HG02884 (cell line): ENCODE results near the gene FERMT3.
"Not testable (repeated sequence)": the region's sequence is repeated elsewhere in the genome, so short reads cannot be mapped to it uniquely, and the experiment has no call there.

ENCODE experiments used
- ATAC-seq: cut with Tn5 transposase; IDR thresholded peaks from one replicate; pipeline ENCODE4 v1.9.1; 2021; ENCODE audit warnings: mild to moderate bottlenecking, moderate library complexity; ENCODE audit not compliant: unreplicated experiment

The FERMT3 gene

GRCh38 chr11:64206457-64207255, at the start of gene FERMT3:
FERMT3 (plus strand) TSS chr11:64206721; CDS start chr11:64207365, 644 bp downstream.
- no peak for ATAC-seq

GRCh38 chr11:64157631-64158394, 48.7 kb upstream of the FERMT3 start:
- no peak for ATAC-seq

GRCh38 chr11:64161037-64161436, 45.5 kb upstream of the FERMT3 start:
- no peak for ATAC-seq

- not testable (repeated sequence) for ATAC-seq
These were observed 43.8 kb upstream of the FERMT3 start for GRCh38 chr11:64162769-64163168.

GRCh38 chr11:64163951-64164350, 42.6 kb upstream of the FERMT3 start:
- ATAC-seq = no peak

- no peak for ATAC-seq
These were observed 41.9 kb upstream of the FERMT3 start for GRCh38 chr11:64164392-64165312.

GRCh38 chr11:64165481-64165841, 41.1 kb upstream of the FERMT3 start:
- ATAC-seq = no peak

- peak; percentile 69 for ATAC-seq
These were observed 40.5 kb upstream of the FERMT3 start, which contains the start of gene MACROD1 for GRCh38 chr11:64165842-64166635. MACROD1 (minus strand) TSS chr11:64166113; CDS start chr11:64165994, 119 bp downstream.

- no peak for ATAC-seq
These were observed 36.1 kb upstream of the FERMT3 start for GRCh38 chr11:64170419-64170818.

GRCh38 chr11:64173616-64174355, 32.7 kb upstream of the FERMT3 start:
- no peak for ATAC-seq

- no peak for ATAC-seq
These were observed 29.8 kb upstream of the FERMT3 start for GRCh38 chr11:64176751-64177150.

- ATAC-seq = no peak
These were observed 28.3 kb upstream of the FERMT3 start for GRCh38 chr11:64178203-64178602.

- ATAC-seq = no peak
These were observed 27.4 kb upstream of the FERMT3 start for GRCh38 chr11:64178951-64179639.

GRCh38 chr11:64180891-64181290, 25.6 kb upstream of the FERMT3 start:
- ATAC-seq = no peak

- no peak for ATAC-seq
These were observed 24.8 kb upstream of the FERMT3 start for GRCh38 chr11:64181506-64182411.

GRCh38 chr11:64183890-64184289, 22.6 kb upstream of the FERMT3 start:
- ATAC-seq = no peak

- peak; percentile 10 for ATAC-seq
These were observed 21.3 kb upstream of the FERMT3 start for GRCh38 chr11:64185175-64185692.
